IPS-15b (cell line): ENCODE measurements around the gene CLC.

Experiments used
- H3K27me3 ChIP-seq: one replicate; pipeline ENCODE4 v1.6.1; 2013; ENCODE audit warnings: low read length; ENCODE audit not compliant: control insufficient read depth, insufficient read depth
- H3K36me3 ChIP-seq: one replicate; pipeline ENCODE4 v1.6.1; 2013; ENCODE audit warnings: low read length; ENCODE audit not compliant: control insufficient read depth, insufficient read depth
- H3K4me1 ChIP-seq: one replicate; pipeline ENCODE4 v1.6.1; 2013; ENCODE audit warnings: mild to moderate bottlenecking, low read length; ENCODE audit not compliant: control insufficient read depth, insufficient read depth
- H3K4me3 ChIP-seq: one replicate; pipeline ENCODE4 v1.5.1; 2013; ENCODE audit warnings: low read depth, low read length
- H3K9ac ChIP-seq: one replicate; pipeline ENCODE4 v1.6.1; 2013; ENCODE audit warnings: low read depth, mild to moderate bottlenecking, low read length
- H3K9me3 ChIP-seq: one replicate; pipeline ENCODE4 v1.6.1; 2013; ENCODE audit warnings: mild to moderate bottlenecking, low read length; ENCODE audit not compliant: control insufficient read depth, insufficient read depth

CLC gene

DNA sequence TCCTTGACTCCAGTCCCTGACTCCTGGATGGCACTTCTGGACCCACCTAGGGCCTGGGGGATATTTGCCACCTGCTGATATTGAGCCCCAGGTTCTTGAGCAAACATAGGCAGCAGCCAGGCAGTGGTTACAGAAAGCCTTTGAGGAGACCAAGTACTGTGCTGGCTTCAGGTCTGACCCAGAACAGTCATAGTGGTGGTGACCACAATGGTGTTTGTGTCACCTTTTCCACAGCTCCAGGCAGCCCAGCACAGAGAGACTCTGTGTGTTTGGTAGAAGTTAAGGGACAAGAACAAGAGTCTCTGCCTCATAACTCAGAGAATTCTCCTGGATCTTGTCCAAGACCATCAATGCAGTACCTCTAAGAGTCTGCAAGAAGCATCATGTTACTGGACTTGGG is 14.6 kb upstream of the CLC start:
- no peaks in the 10 kb centered on the region for H3K36me3 ChIP-seq
- no peaks in the 10 kb centered on the region for H3K27me3 ChIP-seq
- H3K9me3 ChIP-seq: no peaks in the 10 kb centered on the region

DNA sequence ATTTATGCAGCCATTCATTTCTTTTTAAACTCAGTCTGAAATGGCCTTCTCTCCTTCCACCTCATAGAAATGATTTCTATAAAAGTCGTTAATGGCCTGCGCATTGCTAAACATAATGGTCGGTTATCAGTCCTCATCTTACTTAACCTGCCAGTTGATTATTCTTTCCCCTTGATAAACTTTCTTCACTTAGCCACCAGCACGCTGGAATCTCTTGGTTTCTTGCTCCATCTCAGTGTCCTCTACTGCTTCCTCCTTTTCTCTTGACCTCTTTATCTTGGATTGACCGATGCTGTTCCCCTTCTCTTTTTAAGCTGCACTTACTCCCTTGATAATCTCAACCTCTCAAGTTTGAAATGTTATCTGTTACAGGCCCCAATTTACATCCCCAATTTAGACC is 12.2 kb upstream of the CLC start:
- Histone ChIP-seq H3K36me3 (no peaks in the 10 kb centered on the region), H3K9me3 (no peaks in the 10 kb centered on the region), H3K27me3 (no peaks in the 10 kb centered on the region)

More for the DNA sequence above, 14.6 kb upstream of the CLC start:
- Histone ChIP-seq H3K4me1 (no peaks in the 10 kb centered on the region), H3K9ac (no peak overlapping the region), H3K4me3 (no peak overlapping the region)

GRCh38 chr19:39746836-39747529 is 9.2 kb upstream of the CLC start:
- Histone ChIP-seq H3K9me3 (no peaks in the 10 kb centered on the region), H3K36me3 (no peaks in the 10 kb centered on the region), H3K4me3 (no peak overlapping the region), H3K4me1 (no peaks in the 10 kb centered on the region), H3K9ac (no peak overlapping the region), H3K27me3 (no peaks in the 10 kb centered on the region)

More for the DNA sequence above, 12.2 kb upstream of the CLC start:
- no peak overlapping the region for H3K4me3 ChIP-seq
- H3K4me1 ChIP-seq: no peaks in the 10 kb centered on the region
- H3K9ac ChIP-seq: no peak overlapping the region

GRCh38 chr19:39745643-39746042 is 7.8 kb upstream of the CLC start:
- Histone ChIP-seq H3K9me3 (no peaks in the 10 kb centered on the region), H3K4me1 (no peaks in the 10 kb centered on the region), H3K36me3 (no peaks in the 10 kb centered on the region), H3K27me3 (no peaks in the 10 kb centered on the region), H3K9ac (no peak overlapping the region), H3K4me3 (no peak overlapping the region)

GRCh38 chr19:39740395-39740794 is 2.6 kb upstream of the CLC start:
- Histone ChIP-seq H3K36me3 (no peaks in the 10 kb centered on the region), H3K4me3 (no peak overlapping the region), H3K27me3 (no peaks in the 10 kb centered on the region), H3K9me3 (no peaks in the 10 kb centered on the region), H3K4me1 (no peaks in the 10 kb centered on the region), H3K9ac (no peak overlapping the region)

DNA sequence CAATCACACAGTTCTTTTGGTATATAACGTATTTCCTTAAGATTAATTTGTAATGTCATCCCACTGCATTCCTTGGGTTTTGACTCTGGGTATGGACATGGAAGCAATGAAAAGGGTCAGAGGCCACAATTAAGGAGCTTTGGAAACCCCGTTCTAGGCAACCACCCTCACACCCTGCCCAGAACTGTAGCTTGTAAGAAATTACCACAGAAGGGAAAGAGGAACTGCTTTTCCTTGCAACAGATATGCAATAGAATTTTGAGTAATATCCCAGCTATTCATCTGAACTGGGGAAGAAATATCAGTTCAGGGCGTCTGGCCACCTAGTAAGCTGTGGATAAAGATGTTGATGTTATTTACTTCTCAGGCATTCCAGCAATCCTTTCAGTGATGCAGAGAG is 985 bp upstream of the CLC start:
- Histone ChIP-seq H3K9me3 (no peaks in the 10 kb centered on the region), H3K9ac (no peak overlapping the region)

DNA sequence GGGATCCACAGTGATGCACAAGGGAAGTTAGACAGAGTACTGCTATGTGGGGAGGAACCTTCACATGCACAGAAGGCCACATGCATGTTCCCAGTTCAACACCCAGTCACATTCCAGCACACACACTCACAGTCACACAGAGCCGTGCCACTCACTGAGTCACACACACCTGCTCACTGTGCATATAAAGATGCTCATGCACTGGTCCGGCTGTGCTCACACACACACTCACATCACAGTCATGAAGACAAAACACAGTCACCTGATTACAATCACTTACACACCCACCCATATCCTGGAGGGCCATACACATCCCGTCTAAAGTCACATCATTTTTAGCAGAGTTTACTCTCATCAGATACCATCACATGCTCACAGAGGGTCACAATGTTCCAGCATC is 478 bp downstream of the CLC start:
- Histone ChIP-seq H3K4me1 (no peaks in the 10 kb centered on the region), H3K36me3 (no peaks in the 10 kb centered on the region), H3K27me3 (no peaks in the 10 kb centered on the region), H3K4me3 (no peak overlapping the region), H3K9me3 (no peaks in the 10 kb centered on the region), H3K9ac (no peak overlapping the region)

More for the DNA sequence above, 985 bp upstream of the CLC start:
- no peaks in the 10 kb centered on the region for H3K36me3 ChIP-seq
- no peaks in the 10 kb centered on the region for H3K4me1 ChIP-seq
- no peak overlapping the region for H3K4me3 ChIP-seq
- H3K27me3 ChIP-seq: no peaks in the 10 kb centered on the region

GRCh38 chr19:39736088-39736487 is 1.7 kb downstream of the CLC start:
- H3K4me1 ChIP-seq: no peaks in the 10 kb centered on the region
- H3K9me3 ChIP-seq: no peaks in the 10 kb centered on the region
- H3K27me3 ChIP-seq: no peaks in the 10 kb centered on the region
- no peak overlapping the region for H3K9ac ChIP-seq
- H3K36me3 ChIP-seq: no peaks in the 10 kb centered on the region
- no peak overlapping the region for H3K4me3 ChIP-seq

DNA sequence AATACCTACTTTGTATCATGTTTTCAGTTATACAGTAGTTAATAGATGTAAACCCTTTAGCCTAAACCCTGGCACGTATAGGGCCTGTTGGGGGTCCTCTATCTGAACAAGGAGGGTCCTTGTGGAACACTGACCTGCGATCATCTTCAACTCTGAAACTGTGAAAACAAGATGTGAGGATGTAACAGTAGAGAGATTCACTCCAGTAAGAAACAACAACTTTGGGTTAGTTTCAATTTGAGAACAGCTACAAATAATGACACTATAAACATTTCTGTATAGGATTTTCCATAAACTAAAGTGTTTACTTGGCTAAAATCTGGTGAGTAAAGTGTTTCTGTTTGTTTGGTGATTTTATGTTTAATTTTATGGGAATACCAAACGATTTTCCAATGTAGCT is 2.1 kb downstream of the CLC start:
- no peaks in the 10 kb centered on the region for H3K27me3 ChIP-seq

DNA sequence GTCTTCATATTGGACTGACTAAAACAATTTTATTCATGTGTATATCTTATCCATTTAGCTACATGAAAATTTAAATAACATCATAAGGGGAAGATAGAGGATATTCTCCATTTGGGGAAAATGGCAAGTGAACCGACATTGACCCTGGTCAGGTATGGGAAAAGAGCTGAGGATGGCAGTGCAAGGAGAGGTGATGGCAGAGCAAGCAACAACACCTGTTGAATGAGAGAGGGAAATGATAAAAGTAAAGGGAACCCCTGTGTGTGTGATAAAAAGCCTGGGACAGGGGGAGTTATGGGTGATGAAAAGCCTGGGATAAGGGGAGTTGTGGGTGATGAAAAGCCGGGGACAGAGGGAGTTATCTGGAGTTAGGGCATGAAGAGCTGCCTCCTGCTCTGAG is 4.0 kb downstream of the CLC start:
- Histone ChIP-seq H3K36me3 (no peaks in the 10 kb centered on the region), H3K9me3 (no peaks in the 10 kb centered on the region), H3K4me1 (no peaks in the 10 kb centered on the region), H3K9ac (no peak overlapping the region), H3K4me3 (no peak overlapping the region), H3K27me3 (no peaks in the 10 kb centered on the region)

More for the DNA sequence above, 2.1 kb downstream of the CLC start:
- no peaks in the 10 kb centered on the region for H3K9me3 ChIP-seq
- no peak overlapping the region for H3K9ac ChIP-seq
- H3K4me3 ChIP-seq: no peak overlapping the region
- H3K36me3 ChIP-seq: no peaks in the 10 kb centered on the region
- H3K4me1 ChIP-seq: no peaks in the 10 kb centered on the region

DNA sequence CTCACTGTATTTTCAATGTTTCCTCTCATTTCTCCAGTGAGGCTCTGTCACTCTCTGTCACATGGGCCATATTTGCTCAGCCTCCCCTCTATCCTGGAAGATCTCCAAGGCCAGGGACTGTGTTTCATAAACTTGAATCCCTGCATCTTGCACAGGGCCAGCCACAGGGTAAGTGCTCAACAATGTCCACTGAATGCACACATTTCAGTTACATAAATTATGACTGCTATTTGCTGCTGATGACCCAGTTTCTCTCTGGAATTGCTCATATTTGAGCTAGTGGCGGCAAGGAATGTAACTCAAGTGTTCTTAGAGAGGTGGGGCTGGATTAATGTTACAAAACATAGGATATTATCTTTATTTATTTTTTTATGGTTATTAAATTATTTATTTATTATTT is 6.1 kb downstream of the CLC start:
- H3K36me3 ChIP-seq: no peaks in the 10 kb centered on the region
- H3K9ac ChIP-seq: no peak overlapping the region
- H3K4me1 ChIP-seq: no peaks in the 10 kb centered on the region
- no peak overlapping the region for H3K4me3 ChIP-seq
- H3K27me3 ChIP-seq: no peaks in the 10 kb centered on the region
- no peaks in the 10 kb centered on the region for H3K9me3 ChIP-seq

GRCh38 chr19:39729594-39729993 is 8.2 kb downstream of the CLC start:
- Histone ChIP-seq H3K4me3 (no peak overlapping the region), H3K9me3 (no peaks in the 10 kb centered on the region), H3K9ac (no peak overlapping the region), H3K27me3 (no peaks in the 10 kb centered on the region), H3K36me3 (no peaks in the 10 kb centered on the region), H3K4me1 (no peaks in the 10 kb centered on the region)
